Keratinocyte (primary cell): ENCODE measurements around the gene DPF3. TPM values are rescaled to one million over a fixed set of nuclear protein-coding genes. Genes with fewer than 3 reads are reported as not detected.

ENCODE experiments used
- DNase-seq: peaks from one replicate; pipeline ENCODE4 v3.0.0-alpha.2; 2011; ENCODE audit warnings: low read depth, missing footprints, low spot score
- FAIRE-seq: peaks from 2 replicates; lab custom pipeline; 2011; peaks lifted over from hg19 to GRCh38; lab: Jason Lieb, UNC
- H2AFZ ChIP-seq: 2 replicates; pipeline ENCODE4 v1.6.0; 2012; ENCODE audit warnings: low read length, control low read depth, inconsistent platforms; ENCODE audit not compliant: control insufficient read depth
- H3K27ac ChIP-seq: 2 replicates; pipeline ENCODE4 v1.5.1; 2011; ENCODE audit warnings: low read length; ENCODE audit not compliant: control insufficient read depth, insufficient read depth
- H3K27me3 ChIP-seq: 3 replicates; pipeline ENCODE4 v1.6.0; 2011; ENCODE audit warnings: low read length; ENCODE audit not compliant: control insufficient read depth, insufficient read depth; ENCODE audit errors: extremely low read depth
- H3K36me3 ChIP-seq, 2 experiments: 2 replicates in 1 of 2; 3 replicates in 1 of 2; pipeline ENCODE4 v1.5.1; 2011; ENCODE audit warnings: low read length in 2 of 2, mild to moderate bottlenecking in 1 of 2; ENCODE audit not compliant: control insufficient read depth in 2 of 2, insufficient read depth in 2 of 2; ENCODE audit errors: extremely low read depth in 1 of 2
- H3K4me1 ChIP-seq: 3 replicates; pipeline ENCODE4 v1.5.1; 2011; ENCODE audit warnings: low read length; ENCODE audit not compliant: control insufficient read depth, insufficient read depth; ENCODE audit errors: extremely low read depth
- H3K4me2 ChIP-seq: 3 replicates; pipeline ENCODE4 v1.6.0; 2011; ENCODE audit warnings: low read depth, low read length; ENCODE audit not compliant: control insufficient read depth, insufficient read depth; ENCODE audit errors: extremely low read depth
- H3K4me3 ChIP-seq, 3 experiments: fragments of 200-600 bp in 1 of 3; sonication (generic) in 1 of 3; 2 replicates in 2 of 3; 3 replicates in 1 of 3; pipeline ENCODE4 v1.5.1; 2011 to 2016; ENCODE audit warnings: low read length in 3 of 3, mild to moderate bottlenecking in 3 of 3, control low read depth in 2 of 3, inconsistent platforms in 1 of 3, low read depth in 1 of 3, mixed read lengths in 1 of 3, mixed run types in 1 of 3, moderate library complexity in 1 of 3; ENCODE audit not compliant: control insufficient read depth in 2 of 3, insufficient read depth in 2 of 3; ENCODE audit errors: extremely low read depth in 1 of 3
- H3K79me2 ChIP-seq: 2 replicates; pipeline ENCODE4 v1.6.0; 2012; ENCODE audit warnings: low read length; ENCODE audit not compliant: control insufficient read depth, insufficient read depth
- H3K9ac ChIP-seq: 3 replicates; pipeline ENCODE4 v1.6.0; 2011; ENCODE audit warnings: low read length; ENCODE audit not compliant: control insufficient read depth, insufficient read depth; ENCODE audit errors: extremely low read depth
- H3K9me1 ChIP-seq: 3 replicates; pipeline ENCODE4 v1.6.0; 2011; ENCODE audit warnings: low read length; ENCODE audit not compliant: control insufficient read depth, insufficient read depth; ENCODE audit errors: extremely low read depth
- H3K9me3 ChIP-seq: 2 replicates; pipeline ENCODE4 v1.5.1; 2012; ENCODE audit warnings: low read depth, low read length; ENCODE audit not compliant: control insufficient read depth
- H4K20me1 ChIP-seq: 3 replicates; pipeline ENCODE4 v1.6.0; 2011; ENCODE audit warnings: low read length; ENCODE audit not compliant: control insufficient read depth, insufficient read depth; ENCODE audit errors: extremely low read depth
- EZH2 ChIP-seq: IDR thresholded peaks from one replicate; pipeline ENCODE4 v1.6.1; 2012; ENCODE audit warnings: inconsistent platforms, mild to moderate bottlenecking, low read length, moderate library complexity
- dilution Hi-C: fragments of 300-500 bp; cut with MboI; formaldehyde crosslinking; loops from one replicate; pipeline ENCODE4 v1.7.0; 2020; ENCODE audit warnings: low sequenced_read_pairs; ENCODE audit not compliant: extremely low pct_ligation_motif_present
- polyA plus RNA-seq, 5 experiments: library from polyadenylated mRNA; depleted of rRNA in 3 of 5; stranded (reverse) in 3 of 5; stranded (forward) in 1 of 5; unstranded in 1 of 5; fragments of >200 nt; gene quantifications; 1 replicate in 1 of 5; 2 replicates in 3 of 5; 3 replicates in 1 of 5; pipeline versions ENCODE4 v1.2.1 to v1.2.3, GENCODE V29; 2011 to 2012; ENCODE audit warnings: missing spikeins in 2 of 5, low read depth in 1 of 5, low replicate concordance in 1 of 5
- TF ChIP-seq, protein P1 (sequence below), 3 experiments: IDR thresholded peaks in 1 of 3; conservative IDR thresholded peaks in 1 of 3; optimal IDR thresholded peaks in 1 of 3; 2 replicates in 2 of 3; 3 replicates in 1 of 3; pipeline versions ENCODE3 to v1.5.1; 2011; ENCODE audit warnings: low read length in 3 of 3, mild to moderate bottlenecking in 3 of 3, moderate library complexity in 2 of 3, control low read depth in 1 of 3, inconsistent platforms in 1 of 3; ENCODE audit not compliant: insufficient read depth in 2 of 3; ENCODE audit errors: extremely low read depth in 1 of 3

Gene DPF3
- polyA plus RNA-seq, 1 donor (not counting 4 experiments of a cell fraction or from before 2014, with no cell fraction given) = 1.1 TPM

DNA sequence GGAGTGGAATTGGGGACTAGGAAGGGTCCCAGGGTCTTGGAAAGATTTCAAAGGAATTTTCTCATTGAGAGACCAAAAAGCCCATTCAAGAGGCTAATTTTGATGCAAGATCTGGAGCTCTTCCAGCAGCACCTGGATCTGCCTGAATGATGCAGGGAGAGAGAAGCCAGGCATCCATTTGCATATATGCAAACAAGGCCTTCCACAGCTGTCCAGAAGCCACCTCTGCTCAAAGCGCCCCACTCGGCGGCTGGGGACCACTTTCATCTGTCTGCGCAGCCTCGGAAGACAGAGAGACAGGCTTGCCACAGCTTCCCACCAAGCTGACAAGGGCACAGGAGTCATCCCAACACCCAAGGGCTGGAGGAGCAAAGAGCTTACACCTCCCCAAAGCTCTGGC is 295.6 kb downstream of the DPF3 start:
- H3K36me3 ChIP-seq = no peaks in the 10 kb centered on the region
- no peaks in the 10 kb centered on the region for H4K20me1 ChIP-seq
- no peaks in the 10 kb centered on the region for H3K79me2 ChIP-seq
- H3K27ac ChIP-seq = no peak overlapping the region
- H3K4me3 ChIP-seq = no peak overlapping the region
- DNase-seq (no peak), FAIRE-seq (no peak)
- peaks cover 21% of the 10 kb centered on the region for H3K27me3 ChIP-seq
- no peak for TF ChIP-seq EZH2
- TF ChIP-seq, protein P1, sequence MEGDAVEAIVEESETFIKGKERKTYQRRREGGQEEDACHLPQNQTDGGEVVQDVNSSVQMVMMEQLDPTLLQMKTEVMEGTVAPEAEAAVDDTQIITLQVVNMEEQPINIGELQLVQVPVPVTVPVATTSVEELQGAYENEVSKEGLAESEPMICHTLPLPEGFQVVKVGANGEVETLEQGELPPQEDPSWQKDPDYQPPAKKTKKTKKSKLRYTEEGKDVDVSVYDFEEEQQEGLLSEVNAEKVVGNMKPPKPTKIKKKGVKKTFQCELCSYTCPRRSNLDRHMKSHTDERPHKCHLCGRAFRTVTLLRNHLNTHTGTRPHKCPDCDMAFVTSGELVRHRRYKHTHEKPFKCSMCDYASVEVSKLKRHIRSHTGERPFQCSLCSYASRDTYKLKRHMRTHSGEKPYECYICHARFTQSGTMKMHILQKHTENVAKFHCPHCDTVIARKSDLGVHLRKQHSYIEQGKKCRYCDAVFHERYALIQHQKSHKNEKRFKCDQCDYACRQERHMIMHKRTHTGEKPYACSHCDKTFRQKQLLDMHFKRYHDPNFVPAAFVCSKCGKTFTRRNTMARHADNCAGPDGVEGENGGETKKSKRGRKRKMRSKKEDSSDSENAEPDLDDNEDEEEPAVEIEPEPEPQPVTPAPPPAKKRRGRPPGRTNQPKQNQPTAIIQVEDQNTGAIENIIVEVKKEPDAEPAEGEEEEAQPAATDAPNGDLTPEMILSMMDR (optimal IDR thresholded peaks at IDR 0.05 in 1 of 3, IDR thresholded peaks at IDR 0.05 in 1 of 3, conservative IDR thresholded peaks at IDR 0.05 in 1 of 3; ENCODE audit: extremely low read depth in 1 of 3, insufficient read depth in 2 of 3, low read length in 3 of 3) = no peak
- H3K9me3 ChIP-seq = no peaks in the 10 kb centered on the region
- H3K4me2 ChIP-seq = no peak overlapping the region
- H2AFZ ChIP-seq = no peak overlapping the region
- dilution Hi-C loops = no loop called here
- H3K4me1 ChIP-seq = no peaks in the 10 kb centered on the region
- no peaks in the 10 kb centered on the region for H3K9me1 ChIP-seq
- H3K9ac ChIP-seq = no peak overlapping the region

DNA sequence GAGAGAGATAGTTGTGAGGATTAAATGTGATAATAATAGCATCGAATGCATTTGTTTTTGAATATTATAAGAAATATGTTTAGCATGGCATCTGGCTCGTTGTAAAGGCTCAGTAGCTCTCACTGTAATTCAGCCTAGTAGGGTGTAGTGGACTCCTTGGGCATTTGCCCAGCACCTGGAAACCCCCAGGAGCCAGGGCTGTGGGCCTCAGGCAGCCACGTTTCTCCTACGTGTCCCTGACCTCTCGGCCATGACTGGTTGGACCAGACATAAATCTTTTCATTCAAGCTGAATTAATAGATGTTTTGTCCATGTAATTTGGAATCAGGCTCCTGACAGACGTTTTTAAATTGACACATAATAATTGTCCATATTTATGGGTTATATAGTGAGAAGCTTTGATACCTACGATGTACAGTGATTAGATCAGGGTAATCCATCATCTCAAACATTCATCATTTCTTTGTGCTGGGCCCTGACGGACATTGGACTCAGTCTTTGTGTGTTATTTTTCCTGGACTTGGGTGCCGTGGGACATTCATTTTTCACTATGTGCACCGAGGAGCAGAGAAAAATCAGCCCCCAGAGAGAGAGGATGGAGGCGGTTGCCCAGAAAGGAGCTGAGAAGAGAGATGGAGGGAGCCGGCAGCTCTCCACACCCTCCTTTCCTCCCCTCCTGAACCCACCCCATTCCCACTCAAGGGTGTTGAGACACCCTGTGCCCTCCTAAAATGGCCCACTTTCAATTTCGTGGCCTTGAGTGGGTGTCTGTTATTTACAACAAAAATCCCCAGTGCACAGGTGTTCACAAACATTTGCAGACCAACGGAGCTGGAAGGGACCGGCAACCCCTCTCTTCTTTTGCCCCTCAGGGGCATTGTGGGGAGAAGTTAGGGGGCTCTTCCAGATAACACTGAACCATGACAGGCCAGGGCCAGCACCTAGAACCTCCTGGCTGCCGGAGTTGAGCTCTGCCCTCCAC is 296.4 kb downstream of the DPF3 start:
- dilution Hi-C loops = no loop called here
- no peak overlapping the region for H3K9ac ChIP-seq
- no peak for FAIRE-seq

More for the DNA sequence above, 296.4 kb downstream of the DPF3 start:
- H3K79me2 ChIP-seq = no peaks in the 10 kb centered on the region
- H3K27me3 ChIP-seq = peaks cover 21% of the 10 kb centered on the region
- TF ChIP-seq EZH2 = no peak
- TF ChIP-seq, protein P1 (optimal IDR thresholded peaks at IDR 0.05 in 1 of 3, IDR thresholded peaks at IDR 0.05 in 1 of 3, conservative IDR thresholded peaks at IDR 0.05 in 1 of 3; ENCODE audit: extremely low read depth in 1 of 3, insufficient read depth in 2 of 3, low read length in 3 of 3) = no peak
- H4K20me1 ChIP-seq = no peaks in the 10 kb centered on the region
- no peaks in the 10 kb centered on the region for H3K4me1 ChIP-seq
- H3K4me2 ChIP-seq = no peak overlapping the region
- no peak for DNase-seq
- H3K36me3 ChIP-seq = no peaks in the 10 kb centered on the region
- no peaks in the 10 kb centered on the region for H3K9me1 ChIP-seq
- no peak overlapping the region for H3K27ac ChIP-seq
- H2AFZ ChIP-seq = no peak overlapping the region
- no peak overlapping the region for H3K4me3 ChIP-seq
- H3K9me3 ChIP-seq = no peaks in the 10 kb centered on the region
